Thymus (tissue), 11 donors: ENCODE results near the gene PRKCZ. TPM values are rescaled to one million over a fixed set of nuclear protein-coding genes. Genes with fewer than 3 reads are reported as not detected.

Experiments used
- DNase-seq, 9 donors: peaks; one replicate each; pipeline ENCODE4 v3.0.0-alpha.2; 2013; ENCODE audit warnings: low spot score in 9 of 9, low read depth in 6 of 9, missing footprints in 1 of 9
- H3K27ac ChIP-seq, 2 donors: one replicate each; pipeline ENCODE4 v1.5.1; 2013; ENCODE audit warnings: control low read depth in 1 of 2, low read depth in 1 of 2, low read length in 1 of 2, mild to moderate bottlenecking in 1 of 2, moderate library complexity in 1 of 2
- H3K27me3 ChIP-seq, 2 donors: one replicate each; pipeline ENCODE4 v1.5.1; 2013; ENCODE audit warnings: low read length in 1 of 2; ENCODE audit not compliant: control insufficient read depth in 2 of 2, insufficient read depth in 1 of 2
- H3K36me3 ChIP-seq, 2 donors: one replicate each; pipeline ENCODE4 v1.5.1; 2013; ENCODE audit warnings: low read length in 1 of 2, mild to moderate bottlenecking in 1 of 2, moderate library complexity in 1 of 2; ENCODE audit not compliant: control insufficient read depth in 2 of 2, insufficient read depth in 2 of 2
- H3K4me1 ChIP-seq, 2 donors: one replicate each; pipeline ENCODE4 v1.5.1; 2013; ENCODE audit warnings: low read length in 2 of 2; ENCODE audit not compliant: control insufficient read depth in 2 of 2, insufficient read depth in 2 of 2
- H3K4me3 ChIP-seq, 2 donors: one replicate each; pipeline ENCODE4 v1.5.1; 2013; ENCODE audit warnings: low read length in 2 of 2, control low read depth in 1 of 2, mild to moderate bottlenecking in 1 of 2
- H3K9me3 ChIP-seq, 2 donors: one replicate each; pipeline ENCODE4 v1.5.1; 2013; ENCODE audit warnings: low read length in 1 of 2, mild to moderate bottlenecking in 1 of 2; ENCODE audit not compliant: control insufficient read depth in 2 of 2, insufficient read depth in 1 of 2
- WGBS: extraction: QIAGEN DNeasy Blood & Tissue Kit; methylation state at CpG from one replicate; pipeline ENCODE4 v1.1.7; 2013; 5-methylcytosine and 5-hydroxymethylcytosine counted together
- polyA plus RNA-seq: library from polyadenylated mRNA; stranded (reverse); fragments of 200-250 nt; gene quantifications from one replicate; pipeline ENCODE4 v1.2.3, GENCODE V29; 2013
- total RNA-seq: library from RNA; stranded (reverse); fragments of 120-200 nt; gene quantifications from one replicate; pipeline ENCODE4 v1.2.4, GENCODE V29; 2013
- donor health status: healthy.

Gene PRKCZ
- total and polyA plus RNA-seq, 2 donors = 7.6 to 30.6 TPM

GRCh38 chr1:2215909-2216766, 165.9 kb downstream of the PRKCZ start:
- peaks cover 1 to 4% of the 10 kb centered on the region in 2 donors for H3K9me3 ChIP-seq
- no peaks in the 10 kb centered on the region for H3K36me3 ChIP-seq
- peaks cover 3 to 34% of the 10 kb centered on the region in 2 donors for H3K4me1 ChIP-seq
- DNase-seq = no peak
- H3K4me3 ChIP-seq = no peak overlapping the region
- no peak overlapping the region for H3K27ac ChIP-seq
- 96% methylated on average over 25 of the region's 25 CpGs for WGBS
- H3K27me3 ChIP-seq = peaks cover 0 to 28% of the 10 kb centered on the region in 2 donors

GRCh38 chr1:2216767-2217058, 166.5 kb downstream of the PRKCZ start:
- 94% methylated on average over 7 of the region's 7 CpGs for WGBS
- H3K9me3 ChIP-seq = peaks cover 1 to 4% of the 10 kb centered on the region in 2 donors
- no peak overlapping the region for H3K27ac ChIP-seq
- H3K4me1 ChIP-seq = peaks cover 3 to 34% of the 10 kb centered on the region in 2 donors
- no peak overlapping the region for H3K4me3 ChIP-seq
- DNase-seq = no peak
- H3K36me3 ChIP-seq = no peaks in the 10 kb centered on the region
- H3K27me3 ChIP-seq = peaks cover 0 to 28% of the 10 kb centered on the region in 2 donors

GRCh38 chr1:2221271-2221670, 171.1 kb downstream of the PRKCZ start:
- peaks cover 6 to 33% of the 10 kb centered on the region in 2 donors for H3K27me3 ChIP-seq
- no peak overlapping the region for H3K4me3 ChIP-seq
- no peak for DNase-seq
- H3K27ac ChIP-seq = no peak overlapping the region
- H3K4me1 ChIP-seq = peaks cover 0 to 3% of the 10 kb centered on the region in 2 donors
- no peaks in the 10 kb centered on the region for H3K36me3 ChIP-seq
- 89% methylated on average over 3 of the region's 3 CpGs for WGBS
- H3K9me3 ChIP-seq = peaks cover 1 to 4% of the 10 kb centered on the region in 2 donors

- no peak overlapping the region for H3K4me3 ChIP-seq
- H3K36me3 ChIP-seq = no peaks in the 10 kb centered on the region
- no peak overlapping the region for H3K27ac ChIP-seq
- peaks cover 0 to 1% of the 10 kb centered on the region in 2 donors for H3K9me3 ChIP-seq
- peaks cover 5 to 12% of the 10 kb centered on the region in 2 donors for H3K4me1 ChIP-seq
- H3K27me3 ChIP-seq = peaks cover 17 to 42% of the 10 kb centered on the region in 2 donors
- no peak for DNase-seq
- WGBS = 84% methylated on average over 7 of the region's 7 CpGs
These were observed 174.0 kb downstream of the PRKCZ start for GRCh38 chr1:2224170-2224584.

GRCh38 chr1:2224631-2225428, 174.6 kb downstream of the PRKCZ start:
- WGBS = 93% methylated on average over 18 of the region's 18 CpGs
- Histone ChIP-seq H3K27me3 (peaks cover 21 to 47% of the 10 kb centered on the region in 2 donors), H3K9me3 (no peaks in the 10 kb centered on the region), H3K4me1 (peaks cover 7 to 18% of the 10 kb centered on the region in 2 donors), H3K4me3 (no peak overlapping the region), H3K27ac (no peak overlapping the region), H3K36me3 (no peaks in the 10 kb centered on the region)
- no peak for DNase-seq

- peak overlapping the region in 1 of 2 donors; percentile 73 for H3K4me3 ChIP-seq
- no peaks in the 10 kb centered on the region for H3K36me3 ChIP-seq
- peaks cover 19 to 33% of the 10 kb centered on the region in 2 donors for H3K4me1 ChIP-seq
- 29% methylated on average over 73 of the region's 73 CpGs for WGBS
- no peaks in the 10 kb centered on the region for H3K9me3 ChIP-seq
- H3K27ac ChIP-seq = peak overlapping the region in 1 of 2 donors; percentile 96
- peaks cover 21 to 54% of the 10 kb centered on the region in 2 donors for H3K27me3 ChIP-seq
- no peak for DNase-seq
These were observed 176.5 kb downstream of the PRKCZ start for GRCh38 chr1:2226525-2227345.

- peaks cover 21 to 57% of the 10 kb centered on the region in 2 donors for H3K27me3 ChIP-seq
- H3K36me3 ChIP-seq = no peaks in the 10 kb centered on the region
- H3K27ac ChIP-seq = peak overlapping the region in 1 of 2 donors; percentile 96
- peak overlapping the region in 1 of 2 donors; percentile 73 for H3K4me3 ChIP-seq
- under 1% methylated on average over 129 of the region's 129 CpGs for WGBS
- peak in 8 of 9 donors; percentile 66 to 92 (median 83) for DNase-seq
- H3K4me1 ChIP-seq = peaks cover 22 to 41% of the 10 kb centered on the region in 2 donors
- no peaks in the 10 kb centered on the region for H3K9me3 ChIP-seq
These were observed 177.3 kb downstream of the PRKCZ start for GRCh38 chr1:2227346-2228156.

GRCh38 chr1:2228157-2228594, 178.0 kb downstream of the PRKCZ start, which contains the start of gene SKI:
SKI (plus strand) TSS chr1:2228319; CDS start chr1:2228767, 448 bp downstream.
- under 1% methylated on average over 99 of the region's 100 CpGs for WGBS
- peak within 1 kb of the TSS in 1 of 2 donors; percentile 96 for H3K27ac ChIP-seq
- H3K27me3 ChIP-seq = peaks cover 21 to 54% of the 10 kb centered on the region in 2 donors
- H3K4me1 ChIP-seq = peaks cover 22 to 47% of the 10 kb centered on the region in 2 donors
- DNase-seq = no peak
- no peaks in the 10 kb centered on the region for H3K36me3 ChIP-seq
- no peaks in the 10 kb centered on the region for H3K9me3 ChIP-seq
- H3K4me3 ChIP-seq = peak within 1 kb of the TSS; percentile 55 to 73
